HL-60 (cell line): Measurements from ENCODE around the gene ACTL6B.

Experiments used
- POLR2AphosphoS5 ChIP-seq: IDR thresholded peaks from 2 replicates; pipeline ENCODE4 v1.6.1; 2012; ENCODE audit warnings: low read depth
- TF ChIP-seq, protein P1 (sequence below): IDR thresholded peaks from 2 replicates; pipeline ENCODE4 v1.6.1; 2012; ENCODE audit warnings: low read depth; ENCODE audit not compliant: insufficient replicate concordance
- TF ChIP-seq, protein P2 (sequence below): IDR thresholded peaks from one replicate; pipeline ENCODE4 v1.5.1; 2011; ENCODE audit warnings: low read length, control low read depth, inconsistent platforms; ENCODE audit not compliant: insufficient read depth

DNA sequence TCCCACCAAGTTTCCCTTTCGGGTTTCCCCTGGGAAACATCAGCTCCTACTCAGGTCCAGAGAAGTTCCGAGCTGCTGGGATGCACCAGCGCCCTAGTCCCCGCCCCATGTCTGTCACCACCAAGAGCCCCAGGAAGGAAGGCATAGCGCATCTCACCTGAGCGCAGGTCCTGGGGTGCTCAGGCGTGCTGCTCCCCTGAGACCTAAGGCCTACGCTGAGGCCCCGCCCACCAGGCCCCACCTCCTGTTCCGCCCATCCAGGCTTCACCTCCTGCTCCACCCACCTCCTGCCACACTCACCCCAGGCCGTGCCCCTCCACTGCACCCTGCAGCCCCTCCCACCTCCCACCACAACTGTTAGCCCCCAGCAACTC lies 13.7 kb downstream of the ACTL6B start:
- TF ChIP-seq, protein P1, sequence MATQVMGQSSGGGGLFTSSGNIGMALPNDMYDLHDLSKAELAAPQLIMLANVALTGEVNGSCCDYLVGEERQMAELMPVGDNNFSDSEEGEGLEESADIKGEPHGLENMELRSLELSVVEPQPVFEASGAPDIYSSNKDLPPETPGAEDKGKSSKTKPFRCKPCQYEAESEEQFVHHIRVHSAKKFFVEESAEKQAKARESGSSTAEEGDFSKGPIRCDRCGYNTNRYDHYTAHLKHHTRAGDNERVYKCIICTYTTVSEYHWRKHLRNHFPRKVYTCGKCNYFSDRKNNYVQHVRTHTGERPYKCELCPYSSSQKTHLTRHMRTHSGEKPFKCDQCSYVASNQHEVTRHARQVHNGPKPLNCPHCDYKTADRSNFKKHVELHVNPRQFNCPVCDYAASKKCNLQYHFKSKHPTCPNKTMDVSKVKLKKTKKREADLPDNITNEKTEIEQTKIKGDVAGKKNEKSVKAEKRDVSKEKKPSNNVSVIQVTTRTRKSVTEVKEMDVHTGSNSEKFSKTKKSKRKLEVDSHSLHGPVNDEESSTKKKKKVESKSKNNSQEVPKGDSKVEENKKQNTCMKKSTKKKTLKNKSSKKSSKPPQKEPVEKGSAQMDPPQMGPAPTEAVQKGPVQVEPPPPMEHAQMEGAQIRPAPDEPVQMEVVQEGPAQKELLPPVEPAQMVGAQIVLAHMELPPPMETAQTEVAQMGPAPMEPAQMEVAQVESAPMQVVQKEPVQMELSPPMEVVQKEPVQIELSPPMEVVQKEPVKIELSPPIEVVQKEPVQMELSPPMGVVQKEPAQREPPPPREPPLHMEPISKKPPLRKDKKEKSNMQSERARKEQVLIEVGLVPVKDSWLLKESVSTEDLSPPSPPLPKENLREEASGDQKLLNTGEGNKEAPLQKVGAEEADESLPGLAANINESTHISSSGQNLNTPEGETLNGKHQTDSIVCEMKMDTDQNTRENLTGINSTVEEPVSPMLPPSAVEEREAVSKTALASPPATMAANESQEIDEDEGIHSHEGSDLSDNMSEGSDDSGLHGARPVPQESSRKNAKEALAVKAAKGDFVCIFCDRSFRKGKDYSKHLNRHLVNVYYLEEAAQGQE = no peak
- TF ChIP-seq, protein P2, sequence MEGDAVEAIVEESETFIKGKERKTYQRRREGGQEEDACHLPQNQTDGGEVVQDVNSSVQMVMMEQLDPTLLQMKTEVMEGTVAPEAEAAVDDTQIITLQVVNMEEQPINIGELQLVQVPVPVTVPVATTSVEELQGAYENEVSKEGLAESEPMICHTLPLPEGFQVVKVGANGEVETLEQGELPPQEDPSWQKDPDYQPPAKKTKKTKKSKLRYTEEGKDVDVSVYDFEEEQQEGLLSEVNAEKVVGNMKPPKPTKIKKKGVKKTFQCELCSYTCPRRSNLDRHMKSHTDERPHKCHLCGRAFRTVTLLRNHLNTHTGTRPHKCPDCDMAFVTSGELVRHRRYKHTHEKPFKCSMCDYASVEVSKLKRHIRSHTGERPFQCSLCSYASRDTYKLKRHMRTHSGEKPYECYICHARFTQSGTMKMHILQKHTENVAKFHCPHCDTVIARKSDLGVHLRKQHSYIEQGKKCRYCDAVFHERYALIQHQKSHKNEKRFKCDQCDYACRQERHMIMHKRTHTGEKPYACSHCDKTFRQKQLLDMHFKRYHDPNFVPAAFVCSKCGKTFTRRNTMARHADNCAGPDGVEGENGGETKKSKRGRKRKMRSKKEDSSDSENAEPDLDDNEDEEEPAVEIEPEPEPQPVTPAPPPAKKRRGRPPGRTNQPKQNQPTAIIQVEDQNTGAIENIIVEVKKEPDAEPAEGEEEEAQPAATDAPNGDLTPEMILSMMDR = no peak
- no peak for TF ChIP-seq POLR2AphosphoS5
